Activated CD8-positive, alpha-beta memory T cell treated with anti-CD3 and anti-CD28 coated beads, Interleukin-2, amount 50 U/mL, for 24 hours (primary cell): Measurements from ENCODE around the gene CDC42SE2.
"Not testable (repeated sequence)": the region's sequence is repeated elsewhere in the genome, so short reads cannot be mapped to it uniquely, and the experiment has no call there.

ENCODE experiments used
- DNase-seq: peaks from one replicate; pipeline ENCODE4 v3.0.0-alpha.2; 2020; ENCODE audit errors: extremely low read depth

Gene CDC42SE2

GRCh38 chr5:131366428-131366827 is 102.6 kb downstream of the CDC42SE2 start:
- no peak for DNase-seq

GRCh38 chr5:131367219-131367860 is 103.5 kb downstream of the CDC42SE2 start:
- no peak for DNase-seq

GRCh38 chr5:131368866-131369265 is 105.0 kb downstream of the CDC42SE2 start:
- no peak for DNase-seq

- DNase-seq = no peak
Observed at GRCh38 chr5:131369558-131369957, 105.7 kb downstream of the CDC42SE2 start.

- DNase-seq = no peak
Observed at GRCh38 chr5:131371835-131372234, 108.0 kb downstream of the CDC42SE2 start.

- no peak for DNase-seq
Observed at GRCh38 chr5:131373265-131373664, 109.4 kb downstream of the CDC42SE2 start.

- no peak for DNase-seq
Observed at GRCh38 chr5:131375351-131375750, 111.5 kb downstream of the CDC42SE2 start.

GRCh38 chr5:131377346-131377745 is 113.5 kb downstream of the CDC42SE2 start:
- DNase-seq = no peak

GRCh38 chr5:131377785-131378325 is 114.0 kb downstream of the CDC42SE2 start:
- no peak for DNase-seq

- no peak for DNase-seq
Observed at GRCh38 chr5:131378721-131379541, 115.1 kb downstream of the CDC42SE2 start.

GRCh38 chr5:131379723-131380122 is 115.9 kb downstream of the CDC42SE2 start:
- no peak for DNase-seq

- not testable (repeated sequence) for DNase-seq
Observed at GRCh38 chr5:131380238-131380637, 116.4 kb downstream of the CDC42SE2 start.

- no peak for DNase-seq
Observed at GRCh38 chr5:131381021-131381420, 117.2 kb downstream of the CDC42SE2 start.

- no peak for DNase-seq
Observed at GRCh38 chr5:131381777-131382176, 117.9 kb downstream of the CDC42SE2 start.

- no peak for DNase-seq
Observed at GRCh38 chr5:131382407-131383395, 118.8 kb downstream of the CDC42SE2 start.

GRCh38 chr5:131384173-131384572 is 120.3 kb downstream of the CDC42SE2 start:
- DNase-seq = no peak

GRCh38 chr5:131384616-131385214 is 120.9 kb downstream of the CDC42SE2 start:
- DNase-seq = no peak

GRCh38 chr5:131386124-131386523 is 122.3 kb downstream of the CDC42SE2 start:
- DNase-seq = no peak

- no peak for DNase-seq
Observed at GRCh38 chr5:131386779-131387178, 122.9 kb downstream of the CDC42SE2 start.

- no peak for DNase-seq
Observed at GRCh38 chr5:131387255-131387654, 123.4 kb downstream of the CDC42SE2 start.
